NCI-H345 treated with DMSO at 0.1 percent for 48 hours (cell line): ENCODE results near the gene HCST.
"Not testable (repeated sequence)": the region's sequence is repeated elsewhere in the genome, so short reads cannot be mapped to it uniquely, and the experiment has no call there.

ENCODE experiments used
- DNase-seq: peaks from one replicate; lab custom pipeline; 2025; ENCODE audit not compliant: unreplicated experiment; lab: John Stamatoyannopoulos, UW

Gene HCST

DNA sequence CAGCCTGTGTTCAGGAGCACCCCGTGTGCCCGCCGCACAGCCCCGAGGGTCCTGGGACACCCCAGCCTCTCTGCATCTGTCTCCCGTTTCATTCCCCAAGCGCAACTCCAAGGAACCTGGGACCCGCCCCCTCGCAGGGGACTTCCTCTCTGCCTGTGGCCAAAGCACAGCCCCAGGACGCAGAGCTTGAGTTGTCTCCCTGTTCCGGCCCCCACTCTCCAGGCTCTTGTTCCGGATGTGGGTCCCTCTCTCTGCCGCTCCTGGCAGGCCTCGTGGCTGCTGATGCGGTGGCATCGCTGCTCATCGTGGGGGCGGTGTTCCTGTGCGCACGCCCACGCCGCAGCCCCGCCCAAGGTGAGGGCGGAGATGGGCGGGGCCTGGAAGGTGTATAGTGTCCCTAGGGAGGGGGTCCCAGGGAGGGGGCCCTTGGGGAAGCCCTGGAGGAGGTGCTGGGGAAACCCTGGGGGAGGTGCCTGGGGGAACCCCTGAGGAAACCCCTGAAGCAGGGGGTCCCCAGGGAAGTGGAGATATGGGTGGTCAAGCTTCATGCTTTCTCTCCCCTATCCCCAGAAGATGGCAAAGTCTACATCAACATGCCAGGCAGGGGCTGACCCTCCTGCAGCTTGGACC lies 1.3 kb downstream of the HCST start:
- DNase-seq, result peak; percentile 52

DNA sequence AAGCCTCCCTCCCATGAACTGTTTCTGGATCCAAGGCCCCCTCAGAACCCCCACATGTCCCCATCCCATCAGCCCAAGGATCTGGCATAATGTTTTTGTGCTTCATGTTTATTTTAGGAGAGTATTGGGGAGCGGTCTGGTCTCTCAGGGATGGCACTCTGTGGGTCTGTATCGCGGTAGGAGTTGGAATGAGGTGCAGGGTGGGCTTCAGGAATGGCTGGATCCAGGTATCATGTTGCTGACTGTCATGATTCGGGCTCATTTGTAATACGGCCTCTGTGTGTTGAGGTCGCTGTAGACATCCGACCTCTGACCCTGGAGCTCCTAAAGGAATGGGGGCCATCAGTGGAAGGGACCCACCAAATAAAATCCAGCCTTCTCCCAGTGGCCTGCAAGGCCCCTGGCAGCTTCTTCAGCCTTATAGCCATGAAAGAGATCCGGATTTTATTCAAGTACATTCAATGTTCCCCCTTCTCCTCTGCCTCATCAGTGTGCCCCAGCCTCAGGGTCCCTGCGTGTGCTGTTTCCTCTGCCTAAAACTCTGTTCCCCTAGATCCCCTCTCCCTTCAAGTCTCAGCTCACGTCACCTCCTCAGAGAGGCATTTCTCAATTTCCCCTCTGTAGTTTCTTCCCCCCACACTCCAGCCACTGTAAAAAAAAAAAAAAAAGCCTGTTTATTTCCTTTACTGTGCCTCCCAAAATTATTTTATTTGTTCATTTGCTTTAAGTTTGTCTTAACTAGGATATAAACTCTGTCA lies 2.2 kb downstream of the HCST start:
- no peak for DNase-seq

DNA sequence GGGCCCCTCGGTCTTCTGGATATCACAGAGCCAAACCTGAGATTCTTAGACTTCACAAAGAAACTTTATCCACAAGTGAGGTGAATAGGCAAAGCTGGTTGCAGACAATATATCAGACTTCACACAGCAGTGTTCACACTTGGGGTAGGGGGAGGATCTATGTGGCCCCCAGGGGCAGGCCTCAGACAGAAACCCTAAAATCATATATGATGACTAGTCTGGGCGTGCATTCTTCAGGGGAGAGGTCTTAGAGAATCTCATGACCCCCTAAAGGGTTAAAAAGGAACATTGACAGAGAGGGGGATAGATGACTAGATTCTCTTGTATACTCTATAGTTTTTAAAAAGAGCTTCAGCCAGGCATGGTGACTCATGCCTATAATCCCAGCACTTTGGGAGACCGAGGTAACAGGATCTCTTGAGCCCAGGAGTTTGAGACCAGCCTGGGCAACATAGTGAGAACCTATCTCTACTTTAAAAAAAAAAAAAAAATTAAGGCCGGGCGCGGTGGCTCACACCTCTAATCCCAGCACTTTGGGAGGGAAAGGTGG lies 2.9 kb downstream of the HCST start:
- no peak for DNase-seq

DNA sequence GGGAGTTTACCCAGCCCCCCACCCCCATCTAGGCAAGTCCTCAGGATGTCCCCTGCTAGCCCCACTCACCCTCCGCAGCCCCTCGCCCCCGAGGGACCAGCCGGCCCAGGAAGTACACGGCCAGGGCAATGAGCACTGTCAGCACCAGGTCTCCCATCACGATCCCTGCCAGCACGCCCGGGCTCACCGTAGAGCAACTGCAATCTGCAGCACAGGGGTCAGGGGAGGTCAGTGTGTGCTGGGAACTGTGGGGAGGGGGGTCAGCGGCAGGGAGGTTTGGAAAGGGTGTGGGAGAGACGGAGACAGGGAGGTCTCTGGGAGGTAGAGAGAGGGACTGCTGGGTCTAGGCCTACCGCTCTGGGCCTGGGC lies 5.0 kb downstream of the HCST start:
- no peak for DNase-seq

DNA sequence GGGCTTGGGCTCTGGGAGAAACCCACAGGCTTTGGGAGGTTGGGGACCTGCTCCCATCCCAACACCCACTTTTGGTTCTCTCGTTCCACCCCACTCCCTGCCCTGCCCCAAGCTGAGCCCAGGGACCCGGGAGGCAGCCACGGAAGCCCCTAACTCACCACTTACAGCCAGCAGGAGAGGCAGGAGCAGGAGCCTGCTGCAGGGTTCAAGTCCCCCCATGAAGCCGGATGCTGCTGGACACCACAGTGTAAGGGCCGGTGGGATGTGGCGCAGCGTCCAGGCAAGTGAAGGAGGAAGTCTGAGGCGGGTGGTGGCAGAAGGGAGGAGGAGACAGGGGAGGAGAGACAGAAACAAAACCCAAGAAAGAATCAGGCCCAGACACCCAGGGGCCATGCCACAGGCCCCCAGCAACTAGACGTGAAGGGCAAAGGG lies 5.7 kb downstream of the HCST start, which contains the start of gene TYROBP:
Gene TYROBP (minus strand): TSS at position 286 of the 432 bp plus-strand sequence. CDS start 67 bp downstream, at position 219.
- DNase-seq, result no peak

DNA sequence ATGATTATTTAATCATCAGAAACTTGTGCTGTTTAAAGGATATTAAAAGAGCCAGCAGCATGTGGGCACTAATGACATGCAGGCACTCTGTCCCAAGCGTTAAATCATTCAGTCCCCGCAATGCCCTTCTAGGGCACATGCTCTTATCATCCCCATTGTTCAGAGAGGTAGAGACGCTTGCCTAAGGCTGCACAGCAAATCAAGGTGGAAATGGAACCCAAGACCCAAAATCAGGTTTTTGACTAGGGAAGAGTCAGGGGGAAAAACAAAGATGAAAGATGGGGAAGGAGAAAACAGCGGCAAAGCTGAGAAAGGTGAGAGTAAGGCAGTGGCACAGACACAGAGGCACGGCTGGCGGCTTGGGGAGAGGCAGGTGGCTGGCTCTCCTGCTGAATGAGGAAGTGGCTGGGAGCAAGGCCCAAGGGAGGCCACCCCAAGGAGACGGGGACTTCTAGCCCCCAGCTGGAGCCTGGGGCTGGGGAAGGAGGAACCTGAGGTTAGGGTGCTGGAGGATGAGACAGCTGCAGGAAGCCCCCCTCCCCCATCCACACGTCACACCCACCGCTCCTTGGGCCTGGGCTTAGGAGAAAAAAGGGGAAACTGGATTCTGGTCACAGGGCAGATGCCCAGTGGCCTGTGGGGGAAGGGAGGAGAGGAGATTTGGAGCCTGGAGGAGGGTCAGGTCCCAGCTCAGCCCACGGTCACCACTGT lies 6.8 kb downstream of the HCST start:
- no peak for DNase-seq

DNA sequence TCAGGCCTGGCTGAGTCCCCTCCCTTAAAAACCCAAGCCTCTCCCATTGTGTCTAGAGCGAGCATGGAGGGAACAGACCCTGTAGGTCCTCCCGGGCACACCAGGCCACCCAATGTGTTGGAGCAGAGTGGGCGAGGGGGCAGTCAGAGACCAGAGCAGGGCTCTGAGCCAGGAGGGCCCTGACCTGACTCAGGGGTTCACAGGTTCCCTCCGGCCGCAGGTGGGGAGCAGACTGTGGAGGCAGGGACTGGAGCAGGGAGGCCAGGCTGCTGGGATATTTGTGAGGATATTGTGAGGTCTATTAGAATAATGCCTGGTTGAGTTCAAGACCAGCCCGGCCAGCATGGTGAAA lies 7.3 kb downstream of the HCST start:
- no peak for DNase-seq

DNA sequence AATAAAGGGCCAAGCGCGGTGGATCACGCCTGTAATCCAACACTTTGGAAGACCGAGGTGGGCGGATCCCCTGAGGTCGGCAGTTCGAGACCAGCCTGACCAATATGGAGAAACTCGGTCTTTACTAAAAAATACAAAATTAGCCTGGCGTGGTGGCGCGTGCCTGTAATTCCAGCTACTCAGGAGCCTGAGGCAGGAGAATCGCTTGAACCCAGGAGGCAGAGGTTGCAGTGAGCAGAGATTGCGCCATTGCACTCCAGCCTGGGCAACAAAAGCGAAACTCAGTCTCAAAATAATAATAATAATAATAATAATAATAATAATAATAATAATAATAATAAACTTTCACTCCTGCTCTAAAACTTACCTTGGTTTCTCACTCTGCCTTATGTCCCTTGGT lies 8.0 kb downstream of the HCST start:
- not testable (repeated sequence) for DNase-seq

DNA sequence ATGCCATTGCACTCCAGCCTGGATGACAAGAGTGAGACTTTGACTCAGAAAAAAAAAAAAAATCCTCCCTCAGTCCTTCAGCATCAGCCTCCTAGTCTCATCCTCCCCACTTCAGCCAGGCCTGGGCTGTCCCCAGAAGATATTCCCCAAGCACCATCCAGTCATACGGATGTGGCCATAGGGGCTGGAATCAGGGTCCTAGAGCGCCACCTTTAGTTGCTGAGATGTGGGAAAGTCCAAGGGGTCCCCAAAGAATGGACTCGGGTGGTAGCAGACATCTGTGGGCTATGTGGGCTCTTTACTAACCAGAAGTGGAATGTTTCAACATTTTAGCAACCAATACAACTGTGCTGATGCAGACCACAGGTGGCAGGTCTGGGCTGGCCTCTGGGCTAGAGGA lies 8.8 kb downstream of the HCST start:
- DNase-seq, result no peak

DNA sequence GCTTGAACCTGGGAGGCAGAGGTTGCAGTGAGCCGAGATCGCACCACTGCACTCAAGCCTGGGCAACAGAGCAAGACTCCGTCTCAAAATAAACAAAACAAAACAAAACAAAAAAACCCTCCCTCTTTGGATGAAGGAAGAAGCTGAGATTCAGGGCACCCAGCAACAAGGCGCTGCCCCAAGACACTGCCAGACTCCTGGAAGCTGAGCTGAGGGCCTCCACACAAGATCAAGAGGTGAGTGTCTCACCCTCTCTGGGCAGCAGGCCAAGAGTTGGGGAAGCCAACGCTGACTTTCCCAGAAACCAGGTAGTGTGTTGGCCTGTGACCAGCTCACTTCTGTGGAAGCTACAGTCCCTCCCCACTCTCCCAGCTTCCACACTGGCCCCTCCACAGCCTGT lies 9.5 kb downstream of the HCST start:
- no peak for DNase-seq

DNA sequence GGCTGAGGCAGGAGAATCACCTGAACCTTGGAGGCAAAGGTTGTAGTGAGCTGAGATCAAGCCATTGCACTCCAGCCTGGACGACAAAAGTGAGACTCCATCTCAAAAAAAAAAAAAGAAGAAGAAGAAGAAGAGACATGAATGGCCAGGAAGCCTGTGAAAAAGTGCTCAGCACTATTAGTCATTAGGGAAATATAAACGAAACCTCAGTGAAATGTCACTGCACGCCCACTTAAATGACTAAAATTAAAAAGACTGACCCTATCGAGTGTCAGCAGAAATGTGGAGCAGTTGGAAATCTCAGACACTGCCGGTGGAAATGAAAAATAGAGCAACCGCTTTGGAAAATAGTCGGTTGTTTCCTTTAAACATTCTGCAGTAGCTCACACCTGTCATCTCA lies 11.3 kb downstream of the HCST start:
- DNase-seq, result no peak

DNA sequence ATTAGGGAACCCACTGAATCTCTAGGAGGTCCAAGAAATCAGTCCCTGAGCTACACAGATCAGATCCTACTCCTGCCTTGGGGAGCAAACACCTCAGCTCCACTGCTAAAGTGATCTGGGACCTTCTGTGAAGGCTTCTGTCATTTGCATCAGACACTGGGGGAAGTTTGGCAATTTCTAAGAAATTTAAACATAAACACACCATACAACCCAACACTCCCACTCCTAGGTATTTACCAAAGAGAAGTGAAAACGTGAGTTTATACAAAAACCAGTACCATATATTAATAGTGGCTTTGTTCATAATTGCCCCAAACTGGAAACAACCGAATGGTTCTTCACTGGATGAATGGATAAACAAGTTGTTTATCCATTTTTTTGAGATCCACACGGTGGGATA lies 13.1 kb downstream of the HCST start:
- DNase-seq, result no peak

DNA sequence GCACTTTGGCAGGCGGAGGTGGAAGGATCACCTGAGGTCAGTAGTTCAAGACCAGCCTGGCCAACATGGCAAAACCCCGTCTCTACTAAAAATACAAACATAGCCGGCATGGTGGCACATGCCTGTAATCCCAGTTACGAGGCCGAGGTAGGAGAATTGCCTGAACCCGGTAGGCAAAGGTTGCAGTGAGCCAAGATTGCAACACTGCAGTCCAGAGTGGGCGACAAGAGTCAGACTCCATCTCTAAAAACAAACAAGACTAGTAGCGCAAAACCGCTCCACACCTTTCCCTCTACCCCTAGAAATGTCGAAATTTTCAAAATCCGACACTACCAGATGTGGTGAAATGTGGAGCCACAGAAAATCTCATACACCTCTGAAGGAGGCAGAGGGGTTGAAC lies 17.0 kb downstream of the HCST start:
- no peak for DNase-seq

DNA sequence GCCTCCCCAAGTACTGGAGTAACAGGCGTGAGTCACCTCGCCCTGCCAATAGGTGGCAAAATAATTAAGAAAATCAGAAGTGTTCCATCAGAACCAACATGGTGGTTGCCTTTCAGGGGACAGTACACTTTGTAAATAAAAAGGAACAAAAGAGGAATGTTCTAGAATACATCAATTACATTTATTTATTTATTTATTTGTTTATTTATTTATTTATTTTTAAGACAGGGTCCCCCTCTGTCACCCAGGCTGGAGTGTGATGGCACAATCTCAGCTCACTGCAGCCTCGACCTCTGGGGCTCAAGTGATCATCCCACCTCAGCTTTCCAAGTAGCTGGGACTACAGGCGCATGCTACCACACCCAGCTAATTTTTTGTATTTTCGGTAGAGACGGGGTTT lies 18.7 kb downstream of the HCST start:
- DNase-seq, result no peak

DNA sequence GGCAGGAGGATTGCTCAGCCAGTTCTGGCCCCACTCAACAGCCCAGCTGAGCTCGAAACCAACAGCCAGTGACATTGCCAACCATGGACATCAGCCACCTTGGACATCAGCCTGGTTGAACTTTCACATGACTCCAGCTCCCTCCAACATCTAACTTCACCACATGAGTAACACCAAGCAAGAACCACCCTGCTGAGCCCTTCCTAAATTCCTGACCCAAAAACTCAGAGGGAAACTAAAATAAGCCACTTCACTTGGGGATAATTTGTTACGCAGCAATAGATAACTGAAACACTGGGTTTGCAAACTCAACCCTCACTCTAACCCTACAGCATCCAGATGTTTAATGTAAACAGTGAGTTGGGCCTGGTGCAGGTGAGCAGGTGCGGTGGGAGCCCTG lies 23.2 kb downstream of the HCST start:
- DNase-seq, result no peak

DNA sequence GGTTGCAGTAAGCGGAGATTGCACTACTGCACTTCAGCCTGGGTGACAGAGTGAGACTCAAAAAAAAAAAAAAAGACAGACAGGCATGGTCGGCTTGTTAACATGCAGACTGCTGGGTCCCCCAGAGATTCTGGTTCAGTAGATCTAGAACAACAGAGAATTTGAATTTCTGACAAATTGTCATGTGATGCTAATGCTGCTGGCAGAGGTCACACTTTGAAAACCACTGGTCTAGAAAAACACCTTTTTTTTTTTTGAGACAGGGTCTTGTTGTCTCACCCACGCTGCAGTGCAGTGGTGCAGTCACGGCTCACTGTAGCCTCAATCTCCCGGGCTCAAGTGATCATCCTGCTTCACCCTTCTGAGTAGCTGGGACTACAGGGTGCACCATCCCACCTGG lies 26.2 kb downstream of the HCST start:
- no peak for DNase-seq

DNA sequence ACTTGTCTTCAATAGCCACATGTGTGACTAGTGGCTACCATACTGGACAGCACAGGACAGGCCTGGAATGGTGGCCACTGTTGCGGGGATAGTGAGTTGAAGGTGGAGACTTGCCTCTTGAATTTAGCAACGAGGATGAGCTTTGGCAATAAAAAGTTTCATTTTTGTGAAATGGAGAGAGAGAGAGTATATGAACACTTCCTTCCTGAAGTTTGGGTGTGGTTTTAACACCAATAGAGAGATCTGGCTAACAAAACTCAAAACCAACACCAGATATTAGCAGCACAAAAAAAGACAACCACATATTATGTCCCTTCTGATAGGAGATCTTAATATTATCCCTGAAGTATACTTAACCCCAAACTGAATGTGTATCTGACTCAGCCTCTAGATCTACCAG lies 27.5 kb downstream of the HCST start:
- no peak for DNase-seq

DNA sequence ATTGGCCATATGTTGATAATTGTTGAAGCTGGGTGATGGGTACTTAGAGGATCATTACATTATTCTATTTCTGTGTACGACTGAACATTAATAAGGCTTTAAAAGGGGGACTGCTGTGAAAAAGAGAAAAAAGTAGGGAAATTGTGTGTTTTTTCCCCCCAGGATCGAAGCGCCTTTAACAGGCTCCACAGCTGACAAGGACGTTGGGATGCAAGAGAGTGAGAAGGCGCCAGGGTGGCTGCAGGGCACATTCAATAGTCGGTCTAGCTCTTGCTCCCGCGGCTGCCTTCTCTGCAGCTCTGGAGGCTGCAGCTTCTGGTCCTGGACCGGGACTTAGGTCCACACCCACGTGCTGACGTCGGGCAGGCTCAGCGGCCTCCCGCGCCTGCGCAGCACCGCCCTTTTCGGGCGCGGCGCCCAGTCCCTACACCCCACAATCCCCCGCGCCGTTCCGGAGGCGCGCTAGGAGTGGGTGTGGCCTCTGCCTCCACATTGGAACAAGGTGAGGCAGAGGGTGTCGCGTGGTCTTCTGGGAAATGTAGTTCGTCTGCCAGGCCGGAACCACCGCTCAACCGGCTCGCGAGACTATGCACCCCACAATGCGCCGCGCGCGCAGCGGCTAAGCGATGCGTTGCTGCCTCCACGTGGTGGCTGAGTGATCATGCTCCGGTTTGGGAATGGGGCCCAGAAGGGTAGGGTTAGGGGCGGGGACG lies 29.0 kb downstream of the HCST start:
- peak; percentile 100 for DNase-seq

DNA sequence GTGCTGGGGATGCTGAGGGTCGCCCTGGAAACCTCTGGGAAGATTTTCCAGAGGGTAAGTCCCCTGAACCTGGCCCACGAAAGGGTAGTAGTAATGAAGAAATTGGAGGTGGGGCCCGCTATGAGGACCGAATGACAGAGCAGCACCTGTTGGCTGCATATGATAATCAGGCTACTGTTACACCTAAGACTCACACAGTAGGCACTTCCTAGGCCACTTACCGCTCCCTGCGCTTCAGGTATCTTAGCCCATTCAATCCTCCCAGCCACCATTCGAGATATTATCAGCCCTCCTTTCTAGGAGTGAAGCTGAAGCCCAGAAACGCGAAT lies 29.5 kb downstream of the HCST start:
- no peak for DNase-seq

DNA sequence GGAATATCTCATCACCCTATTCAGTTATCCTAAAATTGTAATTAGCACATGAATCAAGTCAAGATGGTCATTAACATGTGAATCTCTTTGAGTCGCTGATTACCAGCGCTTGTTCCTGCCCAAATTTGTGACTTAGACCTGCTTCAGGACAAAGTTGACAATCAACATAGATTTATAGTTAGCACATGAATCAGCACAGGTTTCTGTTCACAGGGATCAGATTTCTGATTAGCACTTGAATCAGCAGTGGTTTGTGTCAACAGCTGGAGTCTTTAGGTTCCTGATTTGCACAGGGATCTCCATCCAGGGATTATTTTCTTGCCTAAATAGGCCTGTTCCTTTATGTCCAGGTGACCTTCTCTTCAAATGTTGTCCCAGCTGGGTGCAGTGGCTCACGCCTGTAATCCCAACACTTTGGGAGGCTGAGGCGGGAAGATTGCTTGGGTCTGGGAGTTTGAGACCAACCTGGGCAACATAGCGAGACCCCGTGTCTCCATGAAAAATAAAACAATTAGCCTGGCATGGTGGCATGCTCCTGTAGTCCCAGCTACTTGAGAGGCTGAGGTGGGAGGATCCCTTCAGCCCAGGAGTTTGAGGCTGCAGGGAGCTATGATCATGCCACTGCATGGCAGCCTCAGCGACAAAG lies 30.1 kb downstream of the HCST start:
- no peak for DNase-seq
